Small intestine (tissue), 7 donors: ENCODE results near the gene CALML4. TPM values are rescaled to one million over a fixed set of nuclear protein-coding genes. Genes with fewer than 3 reads are reported as not detected.
"Not testable (repeated sequence)": the region's sequence is repeated elsewhere in the genome, so short reads cannot be mapped to it uniquely, and the experiment has no call there.

Source experiments
- DNase-seq, 2 donors: peaks; one replicate each; pipeline versions ENCODE4 v3.0.0 to v3.0.0-alpha.2; 2013
- FAIRE-seq: peaks from 2 replicates; lab custom pipeline; 2012; peaks lifted over from hg19 to GRCh38; lab: Jason Lieb, UNC
- H3K27ac ChIP-seq, 3 donors: one replicate each; pipeline ENCODE4 v1.5.1; 2013; ENCODE audit warnings: low read length in 2 of 3, mild to moderate bottlenecking in 2 of 3, control low read depth in 1 of 3, inconsistent platforms in 1 of 3, low read depth in 1 of 3, moderate library complexity in 1 of 3
- H3K27me3 ChIP-seq, 3 donors: one replicate each; pipeline ENCODE4 v1.6.1; 2013; ENCODE audit warnings: low read length in 3 of 3, inconsistent platforms in 1 of 3; ENCODE audit not compliant: control insufficient read depth in 3 of 3, insufficient read depth in 3 of 3
- H3K36me3 ChIP-seq, 3 donors: one replicate each; pipeline ENCODE4 v1.6.1; 2013; ENCODE audit warnings: low read length in 3 of 3, inconsistent platforms in 1 of 3, low read depth in 1 of 3, mild to moderate bottlenecking in 1 of 3, moderate library complexity in 1 of 3; ENCODE audit not compliant: control insufficient read depth in 3 of 3, insufficient read depth in 2 of 3
- H3K4me1 ChIP-seq, 3 donors: one replicate each; pipeline ENCODE4 v1.6.1; 2013; ENCODE audit warnings: low read length in 2 of 3, inconsistent platforms in 1 of 3, low read depth in 1 of 3, mild to moderate bottlenecking in 1 of 3, moderate library complexity in 1 of 3; ENCODE audit not compliant: control insufficient read depth in 3 of 3, insufficient read depth in 2 of 3
- H3K4me3 ChIP-seq, 3 donors: one replicate each; pipeline ENCODE4 v1.5.1; 2013; ENCODE audit warnings: low read length in 3 of 3, control low read depth in 1 of 3, inconsistent platforms in 1 of 3, low read depth in 1 of 3, mild to moderate bottlenecking in 1 of 3, moderate library complexity in 1 of 3
- H3K9me3 ChIP-seq, 2 donors: one replicate each; pipeline ENCODE4 v1.6.1; 2013; ENCODE audit warnings: low read depth in 1 of 2, low read length in 1 of 2; ENCODE audit not compliant: control insufficient read depth in 2 of 2, insufficient read depth in 1 of 2
- WGBS, 3 donors: extraction: QIAGEN DNeasy Blood & Tissue Kit; methylation state at CpG; one replicate each; pipeline ENCODE4 v1.1.7; 2013; 5-methylcytosine and 5-hydroxymethylcytosine counted together
- polyA plus RNA-seq, 4 donors: library from polyadenylated mRNA; stranded (reverse) in 3 of 4; unstranded in 1 of 4; fragments of 200-250 nt in 3 of 4; fragments of 120-200 nt in 1 of 4; gene quantifications; one replicate each; pipeline versions ENCODE4 v1.2.1 to v1.2.3, GENCODE V29; 2013
- donor health status: healthy with polysubstance abuse.
- donor health status: control.
- donor health status: control.
- donor health status: Bipolar disorder and iron deficiency.
- donor health status: healthy.

The CALML4 gene
- polyA plus RNA-seq, 4 donors: 127 to 288 (median 191) TPM

DNA sequence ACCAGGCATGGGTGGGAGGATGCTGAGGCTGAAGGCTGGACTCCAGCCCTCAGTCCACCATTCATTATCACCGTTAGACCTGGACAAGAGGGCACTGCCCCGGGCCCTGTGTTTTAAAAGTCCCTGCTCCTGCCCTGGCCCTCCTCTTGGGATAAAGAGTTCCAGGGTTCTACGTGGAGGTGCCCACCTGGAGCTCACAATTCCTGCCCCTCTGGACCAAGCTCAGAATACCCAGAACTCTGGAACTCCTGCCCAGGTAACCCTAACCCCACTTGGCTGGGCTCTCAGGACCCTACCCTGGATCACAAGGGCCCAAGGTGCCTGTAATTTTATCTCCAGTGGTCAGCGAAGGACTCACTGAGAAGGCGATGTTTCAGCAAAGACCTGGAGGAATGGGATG, 1.2 kb downstream of the CALML4 start:
- FAIRE-seq: no peak
- no peaks in the 10 kb centered on the region for H3K27me3 ChIP-seq
- peaks cover 0 to 45% (median 4%) of the 10 kb centered on the region in 3 donors for H3K4me1 ChIP-seq
- no peaks in the 10 kb centered on the region for H3K9me3 ChIP-seq
- H3K36me3 ChIP-seq: peaks cover 0 to 68% (median 4%) of the 10 kb centered on the region in 3 donors
- DNase-seq: no peak
- H3K27ac ChIP-seq: peak overlapping the region in 2 of 3 donors; percentile 88 to 97
- WGBS, 3 donors: 26 to 69% (median 46%) methylated on average over 5 of the region's 5 CpGs
- H3K4me3 ChIP-seq: peak overlapping the region; percentile 32 to 73 (median 61)

GRCh38 chr15:68203486-68203885, 1.6 kb downstream of the CALML4 start:
- Histone ChIP-seq H3K9me3 (no peaks in the 10 kb centered on the region), H3K27me3 (no peaks in the 10 kb centered on the region), H3K27ac (no peak overlapping the region), H3K4me1 (peaks cover 0 to 45% (median 4%) of the 10 kb centered on the region in 3 donors), H3K36me3 (peaks cover 0 to 63% (median 4%) of the 10 kb centered on the region in 3 donors), H3K4me3 (peak overlapping the region in 2 of 3 donors; percentile 61 to 73)
- FAIRE-seq (no peak), DNase-seq (no peak)
- 30 to 68% (median 44%) methylated on average over 5 of the region's 5 CpGs for WGBS, 3 donors

DNA sequence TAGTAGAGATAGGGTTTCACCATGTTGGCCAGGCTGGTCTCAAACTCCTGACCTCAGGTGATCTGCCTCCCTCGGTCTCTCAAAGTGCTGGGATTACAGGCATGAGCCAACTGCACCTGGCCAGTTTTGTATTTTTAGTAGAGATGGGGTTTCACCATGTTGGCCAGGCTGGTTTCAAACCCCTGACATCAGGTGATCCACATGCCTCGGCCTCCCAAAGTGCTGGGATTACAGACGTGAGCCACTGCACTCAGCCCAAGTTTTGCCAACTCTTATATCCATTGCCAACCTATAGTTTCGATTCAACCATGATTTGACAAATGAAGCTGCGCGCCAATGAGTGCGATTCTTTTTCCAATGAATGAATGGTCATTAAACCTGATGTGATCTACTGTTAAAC, 2.1 kb downstream of the CALML4 start:
- peaks cover 0 to 45% (median 4%) of the 10 kb centered on the region in 3 donors for H3K4me1 ChIP-seq
- 86 to 89% (median 89%) methylated on average over 7 of the region's 7 CpGs for WGBS, 3 donors
- not testable (repeated sequence) for FAIRE-seq, H3K27me3 ChIP-seq, DNase-seq, H3K9me3 ChIP-seq, H3K27ac ChIP-seq
- H3K36me3 ChIP-seq: peaks cover 0 to 63% (median 2%) of the 10 kb centered on the region in 3 donors
- peak overlapping the region in 2 of 3 donors; percentile 61 to 73 for H3K4me3 ChIP-seq

GRCh38 chr15:68201879-68202261, 3.3 kb downstream of the CALML4 start:
- peaks cover 0 to 45% (median 4%) of the 10 kb centered on the region in 3 donors for H3K4me1 ChIP-seq
- FAIRE-seq (no peak), DNase-seq (no peak)
- no peaks in the 10 kb centered on the region for H3K27me3 ChIP-seq
- WGBS, 3 donors: 26 to 46% (median 43%) methylated on average over 3 of the region's 3 CpGs
- peak overlapping the region in 1 of 3 donors; percentile 11 for H3K4me3 ChIP-seq
- no peaks in the 10 kb centered on the region for H3K9me3 ChIP-seq
- H3K27ac ChIP-seq: no peak overlapping the region
- H3K36me3 ChIP-seq: peaks cover 0 to 63% (median 3%) of the 10 kb centered on the region in 3 donors

GRCh38 chr15:68201153-68201878, 3.8 kb downstream of the CALML4 start:
- H3K4me3 ChIP-seq: peak overlapping the region in 1 of 3 donors; percentile 11
- 70 to 78% (median 72%) methylated on average over 7 of the region's 7 CpGs for WGBS, 3 donors
- DNase-seq: peak in 1 of 2 donors; percentile 30
- H3K4me1 ChIP-seq: peaks cover 0 to 41% (median 4%) of the 10 kb centered on the region in 3 donors
- peaks cover 0 to 63% (median 3%) of the 10 kb centered on the region in 3 donors for H3K36me3 ChIP-seq
- no peaks in the 10 kb centered on the region for H3K27me3 ChIP-seq
- FAIRE-seq: no peak
- H3K27ac ChIP-seq: no peak overlapping the region
- H3K9me3 ChIP-seq: no peaks in the 10 kb centered on the region

- H3K36me3 ChIP-seq: peaks cover 0 to 70% (median 3%) of the 10 kb centered on the region in 3 donors
- H3K9me3 ChIP-seq: no peaks in the 10 kb centered on the region
- H3K27me3 ChIP-seq: no peaks in the 10 kb centered on the region
- DNase-seq: no peak
- peak overlapping the region in 1 of 3 donors; percentile 11 for H3K4me3 ChIP-seq
- no peak overlapping the region for H3K27ac ChIP-seq
- H3K4me1 ChIP-seq: peaks cover 0 to 30% (median 4%) of the 10 kb centered on the region in 3 donors
- no peak for FAIRE-seq
- 43 to 59% (median 55%) methylated on average over 16 of the region's 16 CpGs for WGBS, 3 donors
These were observed 4.9 kb downstream of the CALML4 start for GRCh38 chr15:68200016-68200861.

GRCh38 chr15:68199340-68199739, 5.8 kb downstream of the CALML4 start:
- Histone ChIP-seq H3K9me3 (no peaks in the 10 kb centered on the region), H3K27me3 (no peaks in the 10 kb centered on the region), H3K4me3 (no peak overlapping the region), H3K4me1 (peaks cover 0 to 30% (median 0%) of the 10 kb centered on the region in 3 donors), H3K27ac (no peak overlapping the region), H3K36me3 (peaks cover 0 to 77% (median 3%) of the 10 kb centered on the region in 3 donors)
- 69 to 75% (median 71%) methylated on average over 11 of the region's 11 CpGs for WGBS, 3 donors
- DNase-seq (no peak), FAIRE-seq (no peak)
